Measurements from ENCODE around the gene CHRND. TPM values are rescaled to one million over a fixed set of nuclear protein-coding genes. Genes with fewer than 3 reads are reported as not detected.

Gene CHRND
- total and polyA plus RNA-seq, 2 experiments from 2014 or later: 0.10 to 0.11 TPM

- Histone ChIP-seq H3K79me2 (replicated peaks; ENCODE audit: insufficient read depth) (no peaks in the 10 kb centered on the region), H4K20me1 (replicated peaks; ENCODE audit: insufficient read depth) (peaks cover 8% of the 10 kb centered on the region), H3K4me1 (ENCODE audit: insufficient read depth) (no peaks in the 10 kb centered on the region), H3K36me3 (ENCODE audit: insufficient read depth) (no peaks in the 10 kb centered on the region), H3K27me3 (ENCODE audit: insufficient read depth) (no peaks in the 10 kb centered on the region), H2AFZ (no peak overlapping the region), H3K9me2 (ENCODE audit: insufficient read depth) (no peaks in the 10 kb centered on the region), H3K4me3 (no peak overlapping the region), H3F3A (replicated peaks; ENCODE audit: low read depth) (no peaks in the 10 kb centered on the region), H3K4me2 (no peak overlapping the region), H3K27ac (ENCODE audit: low read depth) (no peak overlapping the region)
- DNase-seq (ENCODE audit: low spot score) (no peak), ATAC-seq (no peak)
- no peaks in the 10 kb centered on the region for H3K4me1 Mint-ChIP-seq
- H3K9me3 Mint-ChIP-seq: no peaks in the 10 kb centered on the region
- H3K36me3 Mint-ChIP-seq (ENCODE audit: low read depth): peaks cover 20% of the 10 kb centered on the region
- TF ChIP-seq ETS1 (IDR thresholded peaks at IDR 0.05) (no peak), JUNB (IDR thresholded peaks at IDR 0.05; ENCODE audit: unreplicated experiment) (no peak), CREB1 (CRISPR knock-in tag; IDR thresholded peaks at IDR 0.05; ENCODE audit: low read depth) (no peak), EZH2 (IDR thresholded peaks at IDR 0.05; ENCODE audit: low read depth, unreplicated experiment) (no peak), POLR2AphosphoS5 (IDR thresholded peaks at IDR 0.05; ENCODE audit: low read depth) (no peak), CTCF (conservative IDR thresholded peaks at IDR 0.05; ENCODE audit: low read depth in 2 of 2) (no peak), REST (IDR thresholded peaks at IDR 0.05; ENCODE audit: unreplicated experiment) (no peak), STAT1 (IDR thresholded peaks at IDR 0.05; ENCODE audit: unreplicated experiment) (no peak), NANOG (IDR thresholded peaks at IDR 0.05; ENCODE audit: borderline replicate concordance) (no peak), ZNF331 (CRISPR knock-in tag; IDR thresholded peaks at IDR 0.05; ENCODE audit: low read depth) (no peak), ZNF114 (CRISPR knock-in tag; IDR thresholded peaks at IDR 0.05) (no peak), EZH2phosphoT487 (IDR thresholded peaks at IDR 0.05; ENCODE audit: unreplicated experiment) (no peak), ZNF462 (CRISPR knock-in tag; IDR thresholded peaks at IDR 0.05) (no peak)
- H3K27me3 Mint-ChIP-seq (ENCODE audit: insufficient read depth, low read depth, poor library complexity): no peaks in the 10 kb centered on the region
- H3K4me3 Mint-ChIP-seq: no peak overlapping the region
- H3K27ac Mint-ChIP-seq: no peak overlapping the region
These were observed 52.7 kb downstream of the CHRND start for GRCh38 chr2:232578626-232579025.

Measured in GM23338 (cell line).